Activated T-cell treated with anti-CD3 and anti-CD28 coated beads, Interleukin-2, amount 50 U/mL, for 72 hours (primary cell): ENCODE measurements around the gene AGMAT. TPM values are rescaled to one million over a fixed set of nuclear protein-coding genes. Genes with fewer than 3 reads are reported as not detected.

ENCODE experiments used
- total RNA-seq, 2 donors: library from RNA; stranded (reverse); gene quantifications; one replicate each; pipeline ENCODE4 v1.2.3, GENCODE V29; 2022

The AGMAT gene
- total RNA-seq, 2 donors from 2014 or later: 7.8 to 8.5 TPM

Other genes with a start within 250 kb of the AGMAT start
- 10 to 100 TPM; 30.3 to 45.7 TPM for gene EFHD2, start 175.2 kb downstream of the AGMAT start, total RNA-seq
- gene CTRC, start 146.6 kb downstream of the AGMAT start, total RNA-seq: 1 to 10 TPM in 1 of 2 donors, not detected in 1; 1.1 TPM
- gene CELA2A, start 128.3 kb downstream of the AGMAT start, total RNA-seq: not detected
- gene CELA2B, start 108.9 kb downstream of the AGMAT start, total RNA-seq: not detected
- 10 to 100 TPM; 13.4 to 16.3 TPM for gene CASP9, start 60.8 kb downstream of the AGMAT start, total RNA-seq
- 10 to 100 TPM; 14.3 to 17.5 TPM for gene DNAJC16, start 58.2 kb downstream of the AGMAT start, total RNA-seq
- gene DDI2, start 32.4 kb upstream of the AGMAT start, total RNA-seq: 10 to 100 TPM; 30.6 to 34.3 TPM
- gene PLEKHM2, start 99.3 kb upstream of the AGMAT start, total RNA-seq: 10 to 100 TPM; 79.7 to 82.7 TPM
- gene SLC25A34, start 151.2 kb upstream of the AGMAT start, total RNA-seq: 1 to 10 TPM; 2.5 to 3.0 TPM
- gene TMEM82, start 157.4 kb upstream of the AGMAT start, total RNA-seq: under 1 TPM in 1 of 2 donors, not detected in 1; 0.49 TPM
- not detected for gene FBLIM1, start 173.7 kb upstream of the AGMAT start, total RNA-seq
- gene UQCRHL, start 222.6 kb upstream of the AGMAT start, total RNA-seq: 1 to 10 TPM; 2.2 to 2.9 TPM